ENCODE results near the gene MEGF10. TPM values are rescaled to one million over a fixed set of nuclear protein-coding genes. Genes with fewer than 3 reads are reported as not detected.

Gene MEGF10
- polyA plus RNA-seq, 3 donors: 0.01 to 0.24 TPM; not detected in 1

GRCh38 chr5:127444171-127444570 is 153.6 kb downstream of the MEGF10 start:
- WGBS, 3 donors: 84 to 92% (median 92%) methylated on average over 1 of the region's 1 CpG
- no peak overlapping the region for H3K27ac ChIP-seq (ENCODE audit: low read depth, low read length)

GRCh38 chr5:127445328-127445727 is 154.7 kb downstream of the MEGF10 start:
- 64 to 73% (median 66%) methylated on average over 4 of the region's 4 CpGs for WGBS, 3 donors
- H3K27ac ChIP-seq (ENCODE audit: low read depth, low read length): no peak overlapping the region

DNA sequence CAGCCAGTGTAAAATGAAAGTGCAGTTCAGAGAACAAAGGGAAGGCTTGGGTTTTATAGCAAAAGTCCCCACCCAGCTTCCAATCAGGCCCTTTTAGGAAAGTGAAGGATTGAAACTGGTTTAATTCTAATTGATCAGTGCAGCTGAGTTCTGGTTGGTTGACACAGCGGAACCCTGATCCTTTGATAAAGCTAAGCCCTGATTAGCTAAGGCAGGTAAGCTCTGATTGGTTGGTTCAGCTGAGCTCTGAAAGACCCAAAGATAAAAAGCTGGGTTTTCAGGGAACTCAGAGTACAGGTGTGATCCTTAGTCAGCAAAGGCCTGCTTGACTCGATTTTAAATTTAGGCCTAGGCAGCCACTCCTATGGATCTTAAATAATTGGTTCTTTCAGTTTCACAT is 156.0 kb downstream of the MEGF10 start:
- WGBS, 3 donors: 64 to 90% (median 81%) methylated on average over 2 of the region's 2 CpGs

DNA sequence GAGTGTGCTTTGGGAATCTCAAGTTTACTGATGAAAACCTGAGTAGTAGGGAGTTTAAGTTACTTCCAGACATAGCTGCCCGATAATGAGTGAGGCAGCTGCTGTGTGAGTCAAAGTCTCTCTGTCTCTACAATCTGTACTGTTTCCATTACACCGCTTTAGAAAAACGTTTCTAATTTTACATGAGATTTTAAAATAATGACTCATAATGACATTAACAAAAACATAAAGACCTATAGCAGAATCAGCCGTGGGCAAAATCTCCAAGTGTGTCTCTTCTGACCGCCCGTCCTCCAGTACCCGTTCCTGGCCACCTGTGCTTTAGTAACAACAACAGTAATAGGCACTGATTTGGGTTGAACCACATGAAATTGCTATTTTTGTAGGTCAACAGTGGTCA is 157.2 kb downstream of the MEGF10 start:
- WGBS, 3 donors: 79 to 88% (median 83%) methylated on average over 7 of the region's 7 CpGs
- H3K27ac ChIP-seq (ENCODE audit: low read depth, low read length): no peak overlapping the region

More for the DNA sequence above, 156.0 kb downstream of the MEGF10 start:
- H3K27ac ChIP-seq (ENCODE audit: low read depth, low read length): no peak overlapping the region

DNA sequence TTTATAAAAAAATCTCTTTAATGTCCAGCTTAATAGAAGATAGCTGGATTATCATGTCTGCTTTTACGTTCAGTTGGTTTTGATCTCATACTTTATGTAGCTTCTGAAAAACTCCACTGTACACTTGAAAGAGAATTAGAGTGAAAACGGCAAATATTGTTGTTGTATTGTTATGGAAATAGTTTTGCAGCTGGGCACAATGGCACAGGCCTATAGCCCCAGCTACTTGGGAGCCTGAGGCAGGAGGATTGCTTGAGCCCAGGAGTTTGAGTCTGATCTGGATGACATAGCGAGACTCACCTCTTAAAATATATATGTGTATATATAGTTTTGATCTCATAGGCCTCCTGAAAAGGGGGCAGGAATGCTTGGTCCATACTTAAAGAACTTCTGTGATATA is 159.4 kb downstream of the MEGF10 start:
- WGBS, 3 donors: 90 to 94% (median 92%) methylated on average over 3 of the region's 3 CpGs
- H3K27ac ChIP-seq (ENCODE audit: low read depth, low read length): no peak overlapping the region

DNA sequence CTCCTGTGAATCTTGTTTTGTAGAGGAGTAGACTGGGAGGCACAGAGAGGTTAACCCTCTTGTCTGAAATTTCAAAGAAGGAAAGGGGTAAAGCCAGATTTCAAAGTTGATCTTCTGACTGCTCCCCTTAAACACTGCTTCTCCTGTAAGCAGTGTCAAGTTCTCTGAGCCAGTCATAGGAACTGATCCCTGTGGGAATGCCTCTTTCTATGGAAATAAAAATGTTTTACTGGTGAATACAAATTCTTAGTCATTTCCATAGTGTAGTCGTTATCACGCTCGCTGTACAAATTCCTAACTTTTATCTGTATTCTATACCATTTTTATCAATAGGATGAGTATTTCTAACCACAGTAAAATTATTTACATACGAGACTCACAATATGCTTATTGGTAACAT is 160.5 kb downstream of the MEGF10 start:
- WGBS, 3 donors: 92 to 98% (median 94%) methylated on average over 4 of the region's 4 CpGs
- no peak overlapping the region for H3K27ac ChIP-seq (ENCODE audit: low read depth, low read length)

GRCh38 chr5:127452626-127453025 is 162.0 kb downstream of the MEGF10 start:
- H3K27ac ChIP-seq (ENCODE audit: low read depth, low read length): no peak overlapping the region
- WGBS, 3 donors: 72 to 74% (median 73%) methylated on average over 4 of the region's 4 CpGs

- WGBS, 3 donors: 41 to 59% (median 47%) methylated on average over 2 of the region's 2 CpGs
Observed at GRCh38 chr5:127471211-127471610, 180.6 kb downstream of the MEGF10 start.

GRCh38 chr5:127472700-127473099 is 182.1 kb downstream of the MEGF10 start:
- 94 to 96% (median 95%) methylated on average over 3 of the region's 3 CpGs for WGBS, 3 donors
- H3K27ac ChIP-seq (ENCODE audit: low read depth, low read length): no peak overlapping the region

More at GRCh38 chr5:127471211-127471610, 180.6 kb downstream of the MEGF10 start:
- H3K27ac ChIP-seq (ENCODE audit: low read depth, low read length): no peak overlapping the region

- no peak overlapping the region for H3K27ac ChIP-seq (ENCODE audit: low read depth, low read length)
- WGBS, 3 donors: 81 to 89% (median 82%) methylated on average over 4 of the region's 4 CpGs
Observed at GRCh38 chr5:127486471-127486870, 195.9 kb downstream of the MEGF10 start.

GRCh38 chr5:127492854-127493738 is 202.5 kb downstream of the MEGF10 start:
- WGBS, 3 donors: 63 to 70% (median 67%) methylated on average over 3 of the region's 3 CpGs
- no peak overlapping the region for H3K27ac ChIP-seq (ENCODE audit: low read depth, low read length)

GRCh38 chr5:127498548-127498947 is 208.0 kb downstream of the MEGF10 start:
- 71 to 86% (median 76%) methylated on average over 1 of the region's 1 CpG for WGBS, 3 donors
- no peak overlapping the region for H3K27ac ChIP-seq (ENCODE audit: low read depth, low read length)

GRCh38 chr5:127505905-127506304 is 215.3 kb downstream of the MEGF10 start:
- WGBS, 3 donors: 83 to 93% (median 92%) methylated on average over 2 of the region's 2 CpGs
- H3K27ac ChIP-seq (ENCODE audit: low read depth, low read length): no peak overlapping the region

GRCh38 chr5:127506616-127507015 is 216.0 kb downstream of the MEGF10 start:
- no peak overlapping the region for H3K27ac ChIP-seq (ENCODE audit: low read depth, low read length)
- 76 to 92% (median 82%) methylated on average over 6 of the region's 6 CpGs for WGBS, 3 donors

DNA sequence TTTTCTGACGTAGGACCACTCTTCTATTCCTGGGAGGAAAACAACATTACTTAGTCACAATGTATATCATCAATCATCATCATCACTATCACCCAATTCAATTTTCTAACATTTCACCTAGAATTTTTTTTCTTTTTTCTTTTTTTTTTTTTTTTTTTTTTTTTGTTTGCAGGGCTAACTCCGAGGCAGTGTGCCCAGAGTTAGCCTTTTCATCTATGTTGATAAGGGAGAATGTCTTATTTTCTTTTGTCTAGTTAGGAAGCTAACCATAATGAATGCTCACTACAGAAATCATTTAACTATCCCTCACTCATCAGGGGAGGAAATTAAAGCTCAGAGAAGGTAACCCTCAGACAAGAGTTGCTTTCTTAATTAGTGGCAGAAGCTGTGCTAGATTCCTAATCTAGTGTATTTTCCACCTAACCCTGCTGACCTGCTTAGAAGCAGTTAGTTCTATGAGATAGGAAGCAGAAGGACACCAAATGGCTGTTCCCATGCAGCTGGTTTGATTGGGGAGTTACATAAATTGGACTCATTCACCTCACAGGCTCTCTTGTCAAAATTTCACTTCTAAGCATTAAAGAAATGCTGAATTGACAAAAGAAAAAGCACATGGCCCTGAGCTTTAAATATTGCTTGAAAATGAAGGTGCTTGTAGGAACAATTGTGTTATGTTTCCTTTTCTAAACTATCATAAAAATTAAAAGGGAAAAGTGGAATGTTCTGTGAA is 218.2 kb downstream of the MEGF10 start:
- WGBS, 3 donors: 25 to 81% (median 78%) methylated on average over 2 of the region's 2 CpGs
- H3K27ac ChIP-seq (ENCODE audit: low read depth, low read length): no peak overlapping the region

Other genes with a start within 250 kb of the MEGF10 start
- 1 to 10 TPM; 1.9 to 4.7 (median 4.7) TPM for gene C5orf63, start 217.3 kb upstream of the MEGF10 start, polyA plus RNA-seq
- gene PRRC1, start 226.8 kb downstream of the MEGF10 start, polyA plus RNA-seq: 10 to 100 TPM; 14.8 to 18.3 (median 17.4) TPM

Data from adipose tissue (tissue), 3 donors.